ENCODE data around the gene C6orf89.

The C6orf89 gene

GRCh38 chr6:36977470-36977941, 91.8 kb downstream of the C6orf89 start:
- Histone ChIP-seq H3F3A (ENCODE audit: insufficient read depth, low read length) (no peaks in the 10 kb centered on the region), H3K79me2 (ENCODE audit: insufficient read depth, low read length) (peaks cover 9% of the 10 kb centered on the region), H3K4me2 (ENCODE audit: low read length) (no peak overlapping the region), H2AFZ (ENCODE audit: low read length) (no peak overlapping the region), H3K36me3 (ENCODE audit: insufficient read depth, low read length) (peaks cover 65% of the 10 kb centered on the region), H3K27me3 (ENCODE audit: insufficient read depth, low read length) (no peaks in the 10 kb centered on the region), H3K9me2 (ENCODE audit: low read depth, low read length) (no peaks in the 10 kb centered on the region), H3K9me3 (ENCODE audit: low read length) (no peaks in the 10 kb centered on the region), H3K9ac (ENCODE audit: low read length) (no peak overlapping the region), H4K20me1 (ENCODE audit: insufficient read depth, low read length) (no peaks in the 10 kb centered on the region), H3K4me3 (ENCODE audit: low read depth, low read length, poor library complexity, severe bottlenecking) (no peak overlapping the region), H3K4me1 (ENCODE audit: insufficient read depth, low read length, severe bottlenecking) (peaks cover 32% of the 10 kb centered on the region), H3K27ac (ENCODE audit: low read depth, low read length, poor library complexity, severe bottlenecking) (no peak overlapping the region)
- TF ChIP-seq EZH2 (IDR thresholded peaks at IDR 0.05; ENCODE audit: borderline replicate concordance, low read length) (no peak), CTCF (IDR thresholded peaks at IDR 0.05; ENCODE audit: low read length) (peak; percentile 86)

Measured in OCI-LY1 (cell line).